ENCODE measurements around the gene KIF21A. TPM values are rescaled to one million over a fixed set of nuclear protein-coding genes. Genes with fewer than 3 reads are reported as not detected.

The KIF21A gene
- total RNA-seq, 2 experiments from 2014 or later, result 1.1 TPM; not detected in 1

DNA sequence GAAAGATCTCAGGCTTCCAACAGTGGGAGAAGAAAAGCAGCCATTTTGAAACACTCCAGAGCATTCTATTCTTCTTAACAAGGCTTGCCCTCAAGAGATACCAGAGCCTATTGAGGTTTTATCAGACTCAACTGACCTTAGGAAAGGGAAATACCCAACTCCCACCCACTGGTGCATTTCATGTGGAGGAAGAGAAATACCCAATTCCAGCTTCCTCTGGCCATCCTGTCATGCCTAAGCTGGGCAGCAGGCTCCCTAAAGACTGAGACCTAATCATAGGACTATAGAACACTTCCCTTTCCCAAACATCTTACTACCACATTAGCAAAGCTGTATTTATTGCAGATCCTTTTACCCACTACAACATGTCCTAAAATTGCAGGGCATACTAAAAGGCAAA lies 164.5 kb downstream of the KIF21A start:
- Histone ChIP-seq H3K4me2 (ENCODE audit: low read length) (no peak overlapping the region), H4K20me1 (ENCODE audit: insufficient read depth, low read length) (no peaks in the 10 kb centered on the region), H2AFZ (ENCODE audit: low read length) (no peak overlapping the region), H3K4me3 (ENCODE audit: low read depth, low read length, poor library complexity, severe bottlenecking) (no peak overlapping the region), H3K9me3 (ENCODE audit: low read length) (no peaks in the 10 kb centered on the region), H3K4me1 (ENCODE audit: insufficient read depth, low read length, poor library complexity, severe bottlenecking) (no peaks in the 10 kb centered on the region), H3K36me3 (ENCODE audit: insufficient read depth, low read length) (no peaks in the 10 kb centered on the region), H3K79me2 (ENCODE audit: insufficient read depth, low read depth, low read length) (no peaks in the 10 kb centered on the region), H3K9me2 (ENCODE audit: insufficient read depth, low read length) (no peaks in the 10 kb centered on the region), H3K27ac (ENCODE audit: low read depth, low read length, poor library complexity, severe bottlenecking) (no peak overlapping the region)
- BruUV-seq (replicated peaks), result no TSS peak
- ChIA-PET CTCF (ENCODE audit: unreplicated experiment) (no interaction called here), POLR2A (no interaction called here)
- intact Hi-C loops (cut with micrococcal nuclease; ENCODE audit: unreplicated experiment), result loop anchor here (10.0 kb wide), 1 partner anchor 1144 kb away; no protein-coding TSS in a partner anchor
- TF ChIP-seq EZH2phosphoT487 (IDR thresholded peaks at IDR 0.05; ENCODE audit: borderline replicate concordance, low read depth, low read length), result no peak
- no peak for TF ChIP-seq CTCF (conservative IDR thresholded peaks at IDR 0.05; ENCODE audit: low read length)
- DNase-seq (ENCODE audit: low spot score), result no peak

- Histone ChIP-seq H3K27ac (ENCODE audit: low read depth, low read length, poor library complexity, severe bottlenecking) (no peak overlapping the region), H3K9me2 (ENCODE audit: insufficient read depth, low read length) (no peaks in the 10 kb centered on the region), H4K20me1 (ENCODE audit: insufficient read depth, low read length) (no peaks in the 10 kb centered on the region), H3K79me2 (ENCODE audit: insufficient read depth, low read depth, low read length) (no peaks in the 10 kb centered on the region), H2AFZ (ENCODE audit: low read length) (no peak overlapping the region), H3K4me2 (ENCODE audit: low read length) (no peak overlapping the region), H3K36me3 (ENCODE audit: insufficient read depth, low read length) (no peaks in the 10 kb centered on the region), H3K4me3 (ENCODE audit: low read depth, low read length, poor library complexity, severe bottlenecking) (no peak overlapping the region), H3K4me1 (ENCODE audit: insufficient read depth, low read length, poor library complexity, severe bottlenecking) (no peaks in the 10 kb centered on the region), H3K9me3 (ENCODE audit: low read length) (no peaks in the 10 kb centered on the region)
- ChIA-PET POLR2A (no interaction called here), CTCF (ENCODE audit: unreplicated experiment) (no interaction called here)
- BruUV-seq (replicated peaks), result no TSS peak
- TF ChIP-seq EZH2phosphoT487 (IDR thresholded peaks at IDR 0.05; ENCODE audit: borderline replicate concordance, low read depth, low read length) (no peak), CTCF (conservative IDR thresholded peaks at IDR 0.05; ENCODE audit: low read length) (no peak)
- DNase-seq (ENCODE audit: low spot score), result no peak
- intact Hi-C loops (cut with micrococcal nuclease; ENCODE audit: unreplicated experiment), result loop anchor here (10.0 kb wide), 1 partner anchor 1143 kb away; no protein-coding TSS in a partner anchor
Observed at GRCh38 chr12:39277416-39277815, 165.5 kb downstream of the KIF21A start.

DNA sequence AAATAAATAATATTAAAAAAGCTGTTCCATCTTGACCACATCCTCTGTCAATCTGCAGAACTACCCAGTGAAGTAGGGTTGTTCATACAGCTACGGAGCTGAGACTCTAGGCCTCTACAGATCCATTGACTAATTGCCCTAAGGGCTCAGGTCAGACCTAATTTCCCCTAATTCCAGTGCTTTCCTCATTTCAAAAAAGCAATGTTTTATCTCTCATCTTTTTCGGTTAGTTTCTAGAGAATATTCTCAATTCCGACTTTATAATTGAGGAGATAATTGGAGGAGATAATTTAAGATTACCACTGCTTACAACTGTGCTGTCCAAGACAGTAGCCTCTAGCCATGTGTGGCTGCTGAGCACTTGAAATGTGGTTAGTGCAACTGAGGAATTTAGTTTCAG lies 167.1 kb downstream of the KIF21A start:
- Histone ChIP-seq H3K27ac (ENCODE audit: low read depth, low read length, poor library complexity, severe bottlenecking) (no peak overlapping the region), H3K9me2 (ENCODE audit: insufficient read depth, low read length) (no peaks in the 10 kb centered on the region), H4K20me1 (ENCODE audit: insufficient read depth, low read length) (no peaks in the 10 kb centered on the region), H3K4me3 (ENCODE audit: low read depth, low read length, poor library complexity, severe bottlenecking) (no peak overlapping the region), H3K4me2 (ENCODE audit: low read length) (no peak overlapping the region), H3K36me3 (ENCODE audit: insufficient read depth, low read length) (no peaks in the 10 kb centered on the region), H2AFZ (ENCODE audit: low read length) (no peak overlapping the region), H3K4me1 (ENCODE audit: insufficient read depth, low read length, poor library complexity, severe bottlenecking) (no peaks in the 10 kb centered on the region), H3K79me2 (ENCODE audit: insufficient read depth, low read depth, low read length) (no peaks in the 10 kb centered on the region), H3K9me3 (ENCODE audit: low read length) (no peaks in the 10 kb centered on the region)
- TF ChIP-seq CTCF (conservative IDR thresholded peaks at IDR 0.05; ENCODE audit: low read length), result no peak
- BruUV-seq (replicated peaks), result no TSS peak
- ChIA-PET CTCF (ENCODE audit: unreplicated experiment) (no interaction called here), POLR2A (no interaction called here)
- DNase-seq (ENCODE audit: low spot score), result no peak
- intact Hi-C loops (cut with micrococcal nuclease; ENCODE audit: unreplicated experiment), result loop anchor here (10.0 kb wide), 1 partner anchor 1141 kb away; no protein-coding TSS in a partner anchor

Data from OCI-LY7 (cell line).